ENCODE results near the gene RUNX1. TPM values are rescaled to one million over a fixed set of nuclear protein-coding genes. Genes with fewer than 3 reads are reported as not detected.

Gene RUNX1
- total and polyA plus RNA-seq, 2 of the 13 experiments (the other 11 are each of a cell fraction or from before 2014, with no cell fraction given), result 5.4 to 6.4 TPM

- no peaks in the 10 kb centered on the region for H3K9me3 ChIP-seq (ENCODE audit: low read length)
- POLR2A ChIA-PET, result no interaction called here
- H3K36me3 ChIP-seq (replicated peaks in 1 of 2; ENCODE audit: control insufficient read depth in 1 of 2, insufficient read depth in 2 of 2, low read length in 2 of 2), result no peaks in the 10 kb centered on the region
- no peak for ATAC-seq
- no peak overlapping the region for H3K27ac ChIP-seq (ENCODE audit: extremely low read length, insufficient read depth, low read length)
- no peak overlapping the region for H3K4me2 ChIP-seq (ENCODE audit: low read depth, low read length)
- H3K4me1 ChIP-seq (ENCODE audit: insufficient read depth, low read length), result no peaks in the 10 kb centered on the region
- no peak for FAIRE-seq
- DNase-seq (ENCODE audit: low spot score), result no peak
- intact Hi-C loops (cut with micrococcal nuclease; ENCODE audit: unreplicated experiment) (no loop called here), in situ Hi-C loops (cut with HindIII; ENCODE audit: extremely low pct_ligation_motif_present, low pct_unique_long_range_greater_than_20kb) (no loop called here)
- BruUV-seq (replicated peaks), result no TSS peak
- no peaks in the 10 kb centered on the region for H4K20me1 ChIP-seq (ENCODE audit: insufficient read depth, low read length)
- WGBS (ENCODE audit: low lambda C conversion rate), result 34% methylated on average over 3 of the region's 3 CpGs
- no peaks in the 10 kb centered on the region; a peak in 1 of 5 replicates for H3K27me3 ChIP-seq (ENCODE audit: control insufficient read depth in 1 of 2, insufficient read depth in 2 of 2, low read length in 2 of 2)
- H3K4me3 ChIP-seq (replicated peaks in 1 of 3; ENCODE audit: insufficient read depth in 1 of 3, low read depth in 2 of 3, low read length in 3 of 3), result no peak overlapping the region
- H3K79me2 ChIP-seq (ENCODE audit: insufficient read depth, low read length), result no peaks in the 10 kb centered on the region
- H2AFZ ChIP-seq (ENCODE audit: low read length), result no peak overlapping the region
- TF ChIP-seq ZNF841 (CRISPR knock-in tag; IDR thresholded peaks at IDR 0.05; ENCODE audit: borderline replicate concordance) (no peak), BATF2 (CRISPR knock-in tag; IDR thresholded peaks at IDR 0.05) (no peak), EED (CRISPR knock-in tag; IDR thresholded peaks at IDR 0.05) (no peak), ZNF18 (CRISPR knock-in tag; IDR thresholded peaks at IDR 0.05; ENCODE audit: insufficient replicate concordance) (no peak), JUN (CRISPR knock-in tag; IDR thresholded peaks at IDR 0.05) (no peak), ZNF484 (CRISPR knock-in tag; IDR thresholded peaks at IDR 0.05; ENCODE audit: borderline replicate concordance, low read depth) (no peak), REPIN1 (CRISPR knock-in tag; IDR thresholded peaks at IDR 0.05; ENCODE audit: borderline replicate concordance, low read depth) (no peak), PREB (CRISPR knock-in tag; IDR thresholded peaks at IDR 0.05) (no peak), MED13 (CRISPR knock-in tag; IDR thresholded peaks at IDR 0.05) (no peak), ETV5 (CRISPR knock-in tag; IDR thresholded peaks at IDR 0.05; ENCODE audit: borderline replicate concordance) (no peak), ZFAT (CRISPR knock-in tag; conservative IDR thresholded peaks at IDR 0.05) (no peak), ZNF562 (CRISPR knock-in tag; IDR thresholded peaks at IDR 0.05; ENCODE audit: borderline replicate concordance) (no peak), SP1 (IDR thresholded peaks at IDR 0.05) (no peak), SP1 (CRISPR knock-in tag; IDR thresholded peaks at IDR 0.05) (no peak), MEIS1 (CRISPR knock-in tag; IDR thresholded peaks at IDR 0.05; ENCODE audit: borderline replicate concordance) (no peak), JARID2 (CRISPR knock-in tag; IDR thresholded peaks at IDR 0.05; ENCODE audit: insufficient replicate concordance) (no peak), XRCC5 (optimal IDR thresholded peaks at IDR 0.05; ENCODE audit: low read length) (no peak), ZSCAN21 (CRISPR knock-in tag; IDR thresholded peaks at IDR 0.05; ENCODE audit: borderline replicate concordance) (no peak), ZNF263 (CRISPR knock-in tag; IDR thresholded peaks at IDR 0.05) (no peak), IRF2 (CRISPR knock-in tag; IDR thresholded peaks at IDR 0.05) (no peak), RFXANK (CRISPR knock-in tag; IDR thresholded peaks at IDR 0.05) (no peak)
- CTCF ChIA-PET (ENCODE audit: low intra/inter-chr PET ratio, low total read pairs), result no interaction called here
- no peak overlapping the region for H3K9ac ChIP-seq (ENCODE audit: insufficient read depth, low read depth, low read length)
These were observed 35.8 kb upstream of the RUNX1 start for GRCh38 chr21:35084869-35085268.

Data from HepG2 (cell line).